BLaER1 treated with 17β-estradiol and CSF1 and Interleukin-3, amounts not matched to agents 10 nM and 100 nM (cell line): ENCODE data around the gene AP1S1.
A peak's percentile ranks its signal among the peaks of the same experiment; 100 is the strongest.
"Not testable (repeated sequence)": the region's sequence is repeated elsewhere in the genome, so short reads cannot be mapped to it uniquely, and the experiment has no call there.

Experiments
- H3K27ac ChIP-seq, 11 experiments: shearing (Covaris generic); formaldehyde crosslinking; 2 replicates each; pipeline ENCODE4 v1.8.1; 2022
- H3K27me3 ChIP-seq, 11 experiments: shearing (Covaris generic); formaldehyde crosslinking; 2 replicates each; pipeline ENCODE4 v1.8.1; 2022
- H3K36me3 ChIP-seq, 11 experiments: shearing (Covaris generic); formaldehyde crosslinking; 2 replicates each; pipeline ENCODE4 v1.8.1; 2022
- H3K4me1 ChIP-seq, 10 experiments: shearing (Covaris generic); formaldehyde crosslinking; 2 replicates each; pipeline ENCODE4 v1.8.1; 2022
- H3K4me2 ChIP-seq, 11 experiments: shearing (Covaris generic); formaldehyde crosslinking; 2 replicates each; pipeline ENCODE4 v1.8.1; 2022
- H3K4me3 ChIP-seq, 10 experiments: shearing (Covaris generic); formaldehyde crosslinking; 2 replicates each; pipeline ENCODE4 v1.8.1; 2022
- H3K9ac ChIP-seq, 11 experiments: shearing (Covaris generic); formaldehyde crosslinking; 2 replicates each; pipeline ENCODE4 v1.8.1; 2022
- H3K9me3 ChIP-seq, 11 experiments: shearing (Covaris generic); formaldehyde crosslinking; replicated peaks in 1 of 11; 2 replicates each; pipeline ENCODE4 v1.8.1; 2022
- H4K20me1 ChIP-seq, 11 experiments: shearing (Covaris generic); formaldehyde crosslinking; 2 replicates each; pipeline ENCODE4 v1.8.1; 2022
- Cebpa-rat ChIP-seq, 11 experiments: shearing (Covaris generic); IDR thresholded peaks; 2 replicates each; pipeline ENCODE4 v1.8.1; 2022

The AP1S1 gene

DNA sequence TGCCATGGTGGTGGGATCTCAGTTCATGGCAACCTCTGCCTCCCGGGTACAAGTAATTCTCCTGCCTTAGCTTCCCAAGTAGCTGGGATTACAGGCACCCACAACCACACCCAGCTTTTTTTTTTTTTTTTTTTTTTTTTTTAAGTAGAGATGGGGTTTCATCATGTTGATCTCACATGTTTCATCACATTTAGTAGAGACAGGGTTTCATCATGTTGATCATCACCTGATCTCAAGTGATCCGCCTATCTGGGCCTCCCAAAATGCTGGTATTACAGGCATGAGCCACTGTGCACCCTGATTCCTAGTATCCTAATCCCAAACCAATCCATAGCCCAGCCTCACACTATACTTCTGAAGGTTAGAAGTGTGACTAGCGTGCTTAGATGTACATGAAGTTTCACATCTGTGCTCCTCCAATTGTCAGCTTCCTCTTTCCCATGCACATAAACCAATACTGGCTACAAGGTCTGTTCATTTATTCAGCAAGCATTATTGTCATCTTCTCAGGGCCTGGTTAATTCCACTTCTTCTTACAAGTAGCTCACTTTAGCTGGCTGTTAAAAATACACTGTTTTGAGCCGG is 32.7 kb downstream of the AP1S1 start:
- no peaks in the 10 kb centered on the region for H3K36me3 ChIP-seq
- H4K20me1 ChIP-seq = no peaks in the 10 kb centered on the region
- H3K9me3 ChIP-seq = peaks cover 0 to 9% (median 5%) of the 10 kb centered on the region in 11 experiments; a peak in 5 of 22 replicates
- peak overlapping the region in 3 of 11 experiments; percentile 7 to 16 (median 11); a peak in 4 of 22 replicates for H3K4me2 ChIP-seq
- H3K9ac ChIP-seq = no peak overlapping the region
- TF ChIP-seq Cebpa-rat (IDR thresholded peaks at IDR 0.05) = no peak
- H3K4me1 ChIP-seq = peaks cover 0 to 22% (median 3%) of the 10 kb centered on the region in 10 experiments; a peak in 6 of 20 replicates
- no peak overlapping the region for H3K4me3 ChIP-seq
- peaks cover 0 to 9% (median 8%) of the 10 kb centered on the region in 11 experiments; a peak in 20 of 22 replicates for H3K27me3 ChIP-seq
- H3K27ac ChIP-seq = 0 out of 22 replicates have a peak overlapping the region, but pooled peaks of 1 of the 11 experiments have one; percentile 39

DNA sequence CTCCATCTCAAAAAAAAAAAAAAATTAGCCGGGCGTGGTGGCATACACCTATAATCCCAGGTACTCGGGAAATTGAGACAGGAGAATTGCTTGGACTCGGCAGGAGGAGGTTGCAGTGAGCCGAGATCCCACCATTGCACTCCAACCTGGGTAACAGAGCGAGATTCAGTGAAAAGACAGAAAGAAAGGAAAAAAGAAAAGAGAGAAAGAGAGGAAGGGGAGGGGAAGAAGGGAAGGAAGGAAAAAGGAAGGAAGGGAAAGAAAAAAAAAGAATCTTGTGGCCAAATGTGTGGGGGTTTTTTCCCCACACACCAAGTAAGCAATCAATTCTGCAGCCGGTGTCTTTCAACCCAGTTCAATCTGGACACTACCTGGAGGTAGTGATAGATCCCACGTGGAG is 34.8 kb downstream of the AP1S1 start:
- peaks cover 0 to 22% (median 3%) of the 10 kb centered on the region in 10 experiments; a peak in 6 of 20 replicates for H3K4me1 ChIP-seq
- no peak overlapping the region for H3K4me2 ChIP-seq
- no peak overlapping the region for H3K4me3 ChIP-seq
- no peaks in the 10 kb centered on the region for H3K9me3 ChIP-seq
- H3K27ac ChIP-seq = no peak overlapping the region
- no peaks in the 10 kb centered on the region for H4K20me1 ChIP-seq
- no peaks in the 10 kb centered on the region for H3K36me3 ChIP-seq
- no peak overlapping the region for H3K9ac ChIP-seq
- no peaks in the 10 kb centered on the region for H3K27me3 ChIP-seq
- no peak for TF ChIP-seq Cebpa-rat (IDR thresholded peaks at IDR 0.05)

DNA sequence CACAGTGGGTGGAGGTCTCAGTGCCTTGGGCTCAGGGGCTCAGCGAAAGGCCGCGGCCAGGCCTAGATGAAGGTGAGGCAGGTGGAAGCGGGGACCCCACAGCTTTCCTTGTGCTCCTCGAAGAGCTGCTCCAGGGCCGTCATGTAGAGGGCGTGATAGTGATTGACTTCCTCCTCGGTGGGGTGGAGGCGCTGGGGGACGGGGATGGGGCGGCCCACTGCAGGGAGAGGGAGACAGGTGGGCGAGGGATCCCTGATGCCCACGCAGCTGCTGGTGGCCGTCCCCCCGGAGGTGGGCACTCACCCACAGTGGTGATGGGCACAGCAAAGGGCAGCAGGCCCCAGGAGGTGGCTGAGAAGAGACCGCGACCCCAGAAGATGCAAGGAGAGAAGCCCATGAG is 41.6 kb downstream of the AP1S1 start:
- TF ChIP-seq Cebpa-rat (IDR thresholded peaks at IDR 0.05) = no peak
- H3K27me3 ChIP-seq = peaks cover 12 to 19% (median 14%) of the 10 kb centered on the region in 11 experiments
- H3K27ac ChIP-seq = no peak overlapping the region
- H3K4me2 ChIP-seq = no peak overlapping the region
- H3K4me1 ChIP-seq = peaks cover 0 to 5% (median 0%) of the 10 kb centered on the region in 10 experiments; a peak in 3 of 20 replicates
- no peaks in the 10 kb centered on the region for H3K36me3 ChIP-seq
- no peak overlapping the region for H3K9ac ChIP-seq
- no peak overlapping the region for H3K4me3 ChIP-seq
- no peaks in the 10 kb centered on the region for H3K9me3 ChIP-seq
- H4K20me1 ChIP-seq = no peaks in the 10 kb centered on the region

DNA sequence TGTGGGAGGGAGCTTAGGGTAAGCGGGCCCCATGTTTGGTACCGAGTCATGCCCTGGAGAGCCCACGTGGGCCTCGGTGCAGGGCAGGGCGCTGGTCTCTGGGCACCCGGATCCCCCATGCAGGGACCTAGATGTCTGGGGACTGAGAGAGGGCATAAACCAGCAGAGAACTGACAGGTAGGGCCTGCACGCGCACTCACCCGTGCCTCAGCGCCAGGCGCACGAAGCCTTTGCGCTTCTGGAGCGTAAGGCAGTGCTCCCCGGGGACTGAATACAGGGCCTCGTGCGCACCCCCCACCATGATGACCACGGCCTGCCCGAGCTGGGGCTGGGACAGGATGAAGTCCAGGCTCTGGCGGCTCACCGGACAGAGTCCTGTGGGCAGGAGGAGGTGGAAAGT is 43.7 kb downstream of the AP1S1 start:
- Histone ChIP-seq H4K20me1 (peaks cover 0 to 9% (median 0%) of the 10 kb centered on the region in 11 experiments; a peak in 1 of 22 replicates), H3K36me3 (no peaks in the 10 kb centered on the region), H3K9me3 (no peaks in the 10 kb centered on the region), H3K4me1 (peaks cover 0 to 12% (median 5%) of the 10 kb centered on the region in 10 experiments; a peak in 16 of 20 replicates), H3K9ac (no peak overlapping the region), H3K27ac (no peak overlapping the region), H3K27me3 (peaks cover 33 to 40% (median 35%) of the 10 kb centered on the region in 11 experiments), H3K4me2 (peak overlapping the region in 1 of 11 experiments; percentile 12; a peak in 2 of 22 replicates), H3K4me3 (no peak overlapping the region)
- TF ChIP-seq Cebpa-rat (IDR thresholded peaks at IDR 0.05) = no peak

DNA sequence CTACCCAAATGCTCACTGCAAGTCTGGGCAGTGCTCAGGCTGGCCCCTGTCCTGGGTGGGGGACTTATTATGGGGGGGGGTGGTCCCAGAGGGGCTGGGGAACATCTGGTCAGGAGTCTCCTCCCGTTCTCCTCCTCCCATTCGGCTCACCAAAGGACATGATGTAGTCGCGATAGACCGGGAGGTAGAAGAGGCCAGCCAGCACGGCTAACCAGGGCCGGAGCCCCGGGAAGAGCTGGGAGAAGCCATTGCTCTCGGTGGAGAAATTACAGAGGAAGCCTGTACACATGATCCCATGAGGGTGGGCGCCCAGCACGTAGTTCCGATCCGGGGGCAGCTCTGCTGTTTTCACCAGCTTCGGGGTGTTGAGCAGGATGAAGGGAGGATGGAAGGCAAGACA is 44.2 kb downstream of the AP1S1 start:
- H3K36me3 ChIP-seq = no peaks in the 10 kb centered on the region
- TF ChIP-seq Cebpa-rat (IDR thresholded peaks at IDR 0.05) = no peak
- peaks cover 35 to 45% (median 40%) of the 10 kb centered on the region in 11 experiments for H3K27me3 ChIP-seq
- H3K9me3 ChIP-seq = no peaks in the 10 kb centered on the region
- peaks cover 3 to 17% (median 9%) of the 10 kb centered on the region in 10 experiments for H3K4me1 ChIP-seq
- no peak overlapping the region for H3K4me3 ChIP-seq
- peaks cover 0 to 9% (median 0%) of the 10 kb centered on the region in 11 experiments; a peak in 1 of 22 replicates for H4K20me1 ChIP-seq
- H3K9ac ChIP-seq = no peak overlapping the region
- no peak overlapping the region for H3K4me2 ChIP-seq
- H3K27ac ChIP-seq = no peak overlapping the region

DNA sequence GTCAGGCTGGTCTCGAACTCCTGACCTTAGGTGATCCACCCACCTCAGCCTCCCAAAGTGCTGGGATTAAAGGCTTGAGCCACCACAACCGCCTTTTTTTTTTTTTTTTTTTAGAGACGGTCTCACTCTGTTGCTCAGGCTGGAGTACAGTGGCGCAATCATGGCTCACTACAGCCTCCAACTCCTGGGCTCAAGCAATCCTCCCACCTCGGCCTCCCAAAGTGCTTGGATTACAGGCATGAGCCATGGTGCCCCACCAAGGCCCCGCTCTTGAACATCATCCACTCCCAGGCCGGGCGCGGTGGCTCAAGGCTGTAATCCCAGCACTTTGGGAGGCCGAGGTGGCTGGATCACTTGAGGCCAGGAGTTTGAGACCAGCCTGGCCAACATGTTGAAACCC is 45.2 kb downstream of the AP1S1 start:
- not testable (repeated sequence) for H3K4me2 ChIP-seq, H4K20me1 ChIP-seq, H3K27ac ChIP-seq, H3K36me3 ChIP-seq, H3K9ac ChIP-seq, H3K4me3 ChIP-seq, H3K9me3 ChIP-seq
- Histone ChIP-seq H3K4me1 (peaks cover 14 to 27% (median 20%) of the 10 kb centered on the region in 10 experiments), H3K27me3 (peaks cover 35 to 47% (median 42%) of the 10 kb centered on the region in 11 experiments)

DNA sequence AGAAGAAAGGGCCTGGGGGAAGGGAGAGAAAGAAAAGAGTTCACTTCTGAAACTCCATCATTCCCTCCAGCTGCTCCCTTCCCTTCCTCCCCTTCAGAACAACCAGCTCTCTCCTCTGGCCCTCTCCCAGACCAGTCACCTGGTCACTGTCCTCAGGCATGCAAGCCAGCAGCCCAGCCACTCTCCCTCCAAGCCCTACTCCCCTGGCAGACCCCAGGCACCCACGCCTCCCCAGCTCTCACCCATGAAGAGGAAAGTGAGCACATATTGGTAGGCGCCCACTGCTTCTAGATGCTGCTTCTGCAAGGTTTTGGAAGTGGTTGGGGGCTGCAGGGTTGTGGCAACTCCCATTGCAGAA is 46.2 kb downstream of the AP1S1 start:
- Histone ChIP-seq H3K4me1 (peaks cover 20 to 34% (median 25%) of the 10 kb centered on the region in 10 experiments), H3K27me3 (peaks cover 35 to 47% (median 42%) of the 10 kb centered on the region in 11 experiments), H3K36me3 (0 out of 22 replicates have a peak, but pooled peaks cover 0 to 1% (median 0%) of the 10 kb centered on the region in 11 experiments), H3K9ac (no peak overlapping the region), H4K20me1 (peaks cover 0 to 9% (median 0%) of the 10 kb centered on the region in 11 experiments; a peak in 1 of 22 replicates), H3K4me2 (no peak overlapping the region), H3K9me3 (no peaks in the 10 kb centered on the region), H3K27ac (no peak overlapping the region), H3K4me3 (no peak overlapping the region)
- no peak for TF ChIP-seq Cebpa-rat (IDR thresholded peaks at IDR 0.05)

DNA sequence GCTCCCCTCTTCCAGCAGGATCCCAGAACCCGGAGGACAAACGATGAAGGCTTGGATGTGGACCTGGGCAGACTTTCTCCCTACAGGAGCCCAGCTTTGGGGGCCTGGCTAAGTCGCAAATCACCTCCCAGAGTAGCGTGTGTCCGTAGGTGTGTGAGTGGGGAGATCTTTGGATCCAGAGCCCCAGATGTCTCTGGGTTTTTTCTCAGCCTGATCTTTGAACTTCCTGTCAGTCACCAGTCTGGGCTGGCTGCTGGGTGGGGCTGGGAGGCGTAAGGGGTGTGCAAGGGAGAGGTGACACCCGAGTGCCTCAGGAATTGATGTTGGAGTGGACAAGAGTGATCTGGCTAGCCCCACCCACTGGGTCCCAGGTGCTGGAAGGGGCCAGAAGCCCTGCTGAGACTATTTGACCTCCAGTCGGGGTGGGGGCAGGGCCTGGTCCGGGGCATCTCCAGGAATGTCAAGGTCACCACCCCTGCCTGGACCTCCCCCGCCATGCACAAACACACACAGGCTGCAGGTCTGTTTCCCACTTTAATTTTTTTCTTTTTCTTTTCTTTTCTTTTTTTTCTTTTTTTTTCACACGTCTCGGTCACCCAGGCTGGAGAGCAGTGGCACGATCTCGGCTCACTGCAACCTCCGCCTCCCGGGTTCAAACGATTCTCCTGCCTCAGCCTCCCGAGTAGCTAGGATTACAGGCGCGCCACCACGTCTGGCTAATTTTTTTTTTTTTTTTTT is 46.8 kb downstream of the AP1S1 start, which contains the start of gene MOGAT3:
Gene MOGAT3, minus strand, starts transcription at position 175 of the 738 bp plus-strand sequence. CDS start 182 bp downstream, outside the sequence.
- Histone ChIP-seq H4K20me1 (peaks cover 0 to 9% (median 0%) of the 10 kb centered on the region in 11 experiments; a peak in 2 of 22 replicates), H3K4me3 (no peak within 1 kb of the TSS), H3K36me3 (peaks cover 0 to 7% (median 4%) of the 10 kb centered on the region in 11 experiments; a peak in 13 of 22 replicates), H3K4me2 (no peak within 1 kb of the TSS), H3K9me3 (no peaks in the 10 kb centered on the region), H3K27ac (no peak within 1 kb of the TSS), H3K27me3 (peaks cover 35 to 47% (median 42%) of the 10 kb centered on the region in 11 experiments), H3K4me1 (peaks cover 20 to 39% (median 29%) of the 10 kb centered on the region in 10 experiments), H3K9ac (no peak within 1 kb of the TSS)
- TF ChIP-seq Cebpa-rat (IDR thresholded peaks at IDR 0.05) = no peak
